NCI-H2029 (cell line): Measurements from ENCODE around the gene CPE.
"Not testable (repeated sequence)": the region's sequence is repeated elsewhere in the genome, so short reads cannot be mapped to it uniquely, and the experiment has no call there.

Experiments used
- DNase-seq: peaks from one replicate; lab custom pipeline; 2025; lab: John Stamatoyannopoulos, UW

The CPE gene

GRCh38 chr4:165404080-165404479 is 25.3 kb downstream of the CPE start:
- no peak for DNase-seq

GRCh38 chr4:165404696-165405095 is 25.9 kb downstream of the CPE start:
- no peak for DNase-seq

- no peak for DNase-seq
These were observed 31.4 kb downstream of the CPE start for GRCh38 chr4:165410214-165410613.

GRCh38 chr4:165415910-165416309 is 37.1 kb downstream of the CPE start:
- no peak for DNase-seq

GRCh38 chr4:165418073-165418472 is 39.3 kb downstream of the CPE start:
- no peak for DNase-seq

- no peak for DNase-seq
These were observed 46.8 kb downstream of the CPE start for GRCh38 chr4:165425629-165426028.

GRCh38 chr4:165426331-165426730 is 47.5 kb downstream of the CPE start:
- DNase-seq: no peak

GRCh38 chr4:165426823-165427222 is 48.0 kb downstream of the CPE start:
- no peak for DNase-seq

- DNase-seq: no peak
These were observed 50.1 kb downstream of the CPE start for GRCh38 chr4:165428957-165429356.

GRCh38 chr4:165433529-165433928 is 54.7 kb downstream of the CPE start:
- no peak for DNase-seq

GRCh38 chr4:165437691-165438090 is 58.9 kb downstream of the CPE start:
- DNase-seq: no peak

- no peak for DNase-seq
These were observed 60.5 kb downstream of the CPE start for GRCh38 chr4:165439344-165439743.

- no peak for DNase-seq
These were observed 61.2 kb downstream of the CPE start for GRCh38 chr4:165439981-165440380.

GRCh38 chr4:165440415-165441158 is 61.8 kb downstream of the CPE start:
- peak; percentile 25 for DNase-seq

- DNase-seq: no peak
These were observed 64.5 kb downstream of the CPE start for GRCh38 chr4:165443276-165443675.

GRCh38 chr4:165448700-165449099 is 69.9 kb downstream of the CPE start:
- no peak for DNase-seq

GRCh38 chr4:165449333-165449732 is 70.5 kb downstream of the CPE start:
- no peak for DNase-seq

- DNase-seq: no peak
These were observed 72.1 kb downstream of the CPE start for GRCh38 chr4:165450871-165451270.

GRCh38 chr4:165453140-165453539 is 74.3 kb downstream of the CPE start:
- not testable (repeated sequence) for DNase-seq

GRCh38 chr4:165454426-165454825 is 75.6 kb downstream of the CPE start:
- DNase-seq: no peak

GRCh38 chr4:165457793-165458192 is 79.0 kb downstream of the CPE start:
- no peak for DNase-seq

- DNase-seq: no peak
These were observed 79.7 kb downstream of the CPE start for GRCh38 chr4:165458471-165458870.

GRCh38 chr4:165461159-165461821 is 82.5 kb downstream of the CPE start:
- no peak for DNase-seq

GRCh38 chr4:165462009-165462408 is 83.2 kb downstream of the CPE start:
- DNase-seq: no peak
